ENCODE measurements around the gene APOB. TPM values are rescaled to one million over a fixed set of nuclear protein-coding genes. Genes with fewer than 3 reads are reported as not detected.
A peak's percentile ranks its signal among the peaks of the same experiment; 100 is the strongest.

APOB gene
- total and polyA plus RNA-seq, 2 of the 13 experiments (the other 11 are each of a cell fraction or from before 2014, with no cell fraction given): 1,569 to 2,515 TPM

DNA sequence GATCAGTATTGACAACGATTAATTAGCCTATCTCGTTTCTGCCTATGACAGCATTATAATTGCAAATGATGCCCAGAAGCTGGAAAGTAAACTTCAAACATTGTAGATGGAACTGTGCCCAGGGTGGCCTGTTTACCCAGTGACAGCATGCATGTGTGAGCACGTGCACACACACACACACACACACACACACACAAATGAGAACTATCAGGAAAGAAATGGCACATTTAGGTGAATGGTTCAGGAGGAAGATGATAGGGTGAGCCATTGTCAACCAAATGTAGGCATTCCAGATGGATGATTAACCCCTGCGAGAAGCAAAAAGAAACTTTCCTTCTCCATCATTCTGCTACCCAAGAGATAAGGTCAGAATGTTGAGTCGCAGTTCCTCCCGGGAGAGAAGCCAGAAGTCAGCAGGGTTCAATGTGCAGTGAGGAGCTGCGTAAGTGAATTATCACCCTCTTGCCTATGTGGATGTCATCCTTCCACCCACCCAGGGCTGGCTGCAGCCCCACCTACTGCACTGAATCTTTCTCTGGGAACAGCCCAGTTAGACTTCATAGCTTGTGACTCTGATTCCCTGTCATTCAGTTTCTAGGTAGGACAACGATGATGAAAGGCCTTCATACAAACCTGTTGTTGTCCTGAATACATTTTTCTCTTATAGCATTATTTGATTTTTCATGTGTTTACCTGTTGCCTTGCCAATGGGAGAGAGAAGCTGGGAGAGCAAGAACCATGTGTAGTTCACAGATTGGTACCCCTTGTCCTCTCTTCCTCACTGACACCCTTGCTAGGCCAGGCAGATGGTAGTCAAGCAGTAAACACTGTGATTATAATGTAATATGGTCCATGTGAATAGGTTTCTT, 3.5 kb upstream of the APOB start (continued):
- TF ChIP-seq, protein P1, sequence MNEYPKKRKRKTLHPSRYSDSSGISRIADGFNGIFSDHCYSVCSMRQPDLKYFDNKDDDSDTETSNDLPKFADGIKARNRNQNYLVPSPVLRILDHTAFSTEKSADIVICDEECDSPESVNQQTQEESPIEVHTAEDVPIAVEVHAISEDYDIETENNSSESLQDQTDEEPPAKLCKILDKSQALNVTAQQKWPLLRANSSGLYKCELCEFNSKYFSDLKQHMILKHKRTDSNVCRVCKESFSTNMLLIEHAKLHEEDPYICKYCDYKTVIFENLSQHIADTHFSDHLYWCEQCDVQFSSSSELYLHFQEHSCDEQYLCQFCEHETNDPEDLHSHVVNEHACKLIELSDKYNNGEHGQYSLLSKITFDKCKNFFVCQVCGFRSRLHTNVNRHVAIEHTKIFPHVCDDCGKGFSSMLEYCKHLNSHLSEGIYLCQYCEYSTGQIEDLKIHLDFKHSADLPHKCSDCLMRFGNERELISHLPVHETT (CRISPR knock-in tag; conservative IDR thresholded peaks at IDR 0.05): no peak
- TF ChIP-seq SMAD3 (CRISPR knock-in tag; IDR thresholded peaks at IDR 0.05) (peak; percentile 82; the same call in 1 of the 2 replicates), MAFK (conservative IDR thresholded peaks at IDR 0.05 in 1 of 2, IDR thresholded peaks at IDR 0.05 in 1 of 2; ENCODE audit: low read length in 2 of 2) (peak in 1 of 2 experiments; percentile 28; a peak in 3 of 4 replicates), ZNF329 (CRISPR knock-in tag; IDR thresholded peaks at IDR 0.05; ENCODE audit: low read depth) (no peak), BHLHE40 (IDR thresholded peaks at IDR 0.05; ENCODE audit: low read length) (peak; percentile 100), THAP11 (CRISPR knock-in tag; IDR thresholded peaks at IDR 0.05) (peak; percentile 60; the same call in 1 of the 2 replicates), REPIN1 (CRISPR knock-in tag; IDR thresholded peaks at IDR 0.05; ENCODE audit: borderline replicate concordance, low read depth) (no peak), ZEB1 (IDR thresholded peaks at IDR 0.05; ENCODE audit: insufficient replicate concordance, low read depth) (no peak), ZNF775 (CRISPR knock-in tag; IDR thresholded peaks at IDR 0.05; ENCODE audit: borderline replicate concordance) (no peak)
- TF ChIP-seq, protein P2, sequence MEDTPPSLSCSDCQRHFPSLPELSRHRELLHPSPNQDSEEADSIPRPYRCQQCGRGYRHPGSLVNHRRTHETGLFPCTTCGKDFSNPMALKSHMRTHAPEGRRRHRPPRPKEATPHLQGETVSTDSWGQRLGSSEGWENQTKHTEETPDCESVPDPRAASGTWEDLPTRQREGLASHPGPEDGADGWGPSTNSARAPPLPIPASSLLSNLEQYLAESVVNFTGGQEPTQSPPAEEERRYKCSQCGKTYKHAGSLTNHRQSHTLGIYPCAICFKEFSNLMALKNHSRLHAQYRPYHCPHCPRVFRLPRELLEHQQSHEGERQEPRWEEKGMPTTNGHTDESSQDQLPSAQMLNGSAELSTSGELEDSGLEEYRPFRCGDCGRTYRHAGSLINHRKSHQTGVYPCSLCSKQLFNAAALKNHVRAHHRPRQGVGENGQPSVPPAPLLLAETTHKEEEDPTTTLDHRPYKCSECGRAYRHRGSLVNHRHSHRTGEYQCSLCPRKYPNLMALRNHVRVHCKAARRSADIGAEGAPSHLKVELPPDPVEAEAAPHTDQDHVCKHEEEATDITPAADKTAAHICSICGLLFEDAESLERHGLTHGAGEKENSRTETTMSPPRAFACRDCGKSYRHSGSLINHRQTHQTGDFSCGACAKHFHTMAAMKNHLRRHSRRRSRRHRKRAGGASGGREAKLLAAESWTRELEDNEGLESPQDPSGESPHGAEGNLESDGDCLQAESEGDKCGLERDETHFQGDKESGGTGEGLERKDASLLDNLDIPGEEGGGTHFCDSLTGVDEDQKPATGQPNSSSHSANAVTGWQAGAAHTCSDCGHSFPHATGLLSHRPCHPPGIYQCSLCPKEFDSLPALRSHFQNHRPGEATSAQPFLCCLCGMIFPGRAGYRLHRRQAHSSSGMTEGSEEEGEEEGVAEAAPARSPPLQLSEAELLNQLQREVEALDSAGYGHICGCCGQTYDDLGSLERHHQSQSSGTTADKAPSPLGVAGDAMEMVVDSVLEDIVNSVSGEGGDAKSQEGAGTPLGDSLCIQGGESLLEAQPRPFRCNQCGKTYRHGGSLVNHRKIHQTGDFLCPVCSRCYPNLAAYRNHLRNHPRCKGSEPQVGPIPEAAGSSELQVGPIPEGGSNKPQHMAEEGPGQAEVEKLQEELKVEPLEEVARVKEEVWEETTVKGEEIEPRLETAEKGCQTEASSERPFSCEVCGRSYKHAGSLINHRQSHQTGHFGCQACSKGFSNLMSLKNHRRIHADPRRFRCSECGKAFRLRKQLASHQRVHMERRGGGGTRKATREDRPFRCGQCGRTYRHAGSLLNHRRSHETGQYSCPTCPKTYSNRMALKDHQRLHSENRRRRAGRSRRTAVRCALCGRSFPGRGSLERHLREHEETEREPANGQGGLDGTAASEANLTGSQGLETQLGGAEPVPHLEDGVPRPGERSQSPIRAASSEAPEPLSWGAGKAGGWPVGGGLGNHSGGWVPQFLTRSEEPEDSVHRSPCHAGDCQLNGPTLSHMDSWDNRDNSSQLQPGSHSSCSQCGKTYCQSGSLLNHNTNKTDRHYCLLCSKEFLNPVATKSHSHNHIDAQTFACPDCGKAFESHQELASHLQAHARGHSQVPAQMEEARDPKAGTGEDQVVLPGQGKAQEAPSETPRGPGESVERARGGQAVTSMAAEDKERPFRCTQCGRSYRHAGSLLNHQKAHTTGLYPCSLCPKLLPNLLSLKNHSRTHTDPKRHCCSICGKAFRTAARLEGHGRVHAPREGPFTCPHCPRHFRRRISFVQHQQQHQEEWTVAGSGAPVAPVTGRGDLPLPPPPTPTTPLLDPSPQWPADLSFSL (CRISPR knock-in tag; IDR thresholded peaks at IDR 0.05): peak; percentile 87
- TF ChIP-seq, protein P3, sequence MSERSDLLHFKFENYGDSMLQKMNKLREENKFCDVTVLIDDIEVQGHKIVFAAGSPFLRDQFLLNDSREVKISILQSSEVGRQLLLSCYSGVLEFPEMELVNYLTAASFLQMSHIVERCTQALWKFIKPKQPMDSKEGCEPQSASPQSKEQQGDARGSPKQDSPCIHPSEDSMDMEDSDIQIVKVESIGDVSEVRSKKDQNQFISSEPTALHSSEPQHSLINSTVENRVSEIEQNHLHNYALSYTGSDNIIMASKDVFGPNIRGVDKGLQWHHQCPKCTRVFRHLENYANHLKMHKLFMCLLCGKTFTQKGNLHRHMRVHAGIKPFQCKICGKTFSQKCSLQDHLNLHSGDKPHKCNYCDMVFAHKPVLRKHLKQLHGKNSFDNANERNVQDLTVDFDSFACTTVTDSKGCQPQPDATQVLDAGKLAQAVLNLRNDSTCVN (CRISPR knock-in tag; IDR thresholded peaks at IDR 0.05; ENCODE audit: borderline replicate concordance): no peak
- TF ChIP-seq, protein P4, sequence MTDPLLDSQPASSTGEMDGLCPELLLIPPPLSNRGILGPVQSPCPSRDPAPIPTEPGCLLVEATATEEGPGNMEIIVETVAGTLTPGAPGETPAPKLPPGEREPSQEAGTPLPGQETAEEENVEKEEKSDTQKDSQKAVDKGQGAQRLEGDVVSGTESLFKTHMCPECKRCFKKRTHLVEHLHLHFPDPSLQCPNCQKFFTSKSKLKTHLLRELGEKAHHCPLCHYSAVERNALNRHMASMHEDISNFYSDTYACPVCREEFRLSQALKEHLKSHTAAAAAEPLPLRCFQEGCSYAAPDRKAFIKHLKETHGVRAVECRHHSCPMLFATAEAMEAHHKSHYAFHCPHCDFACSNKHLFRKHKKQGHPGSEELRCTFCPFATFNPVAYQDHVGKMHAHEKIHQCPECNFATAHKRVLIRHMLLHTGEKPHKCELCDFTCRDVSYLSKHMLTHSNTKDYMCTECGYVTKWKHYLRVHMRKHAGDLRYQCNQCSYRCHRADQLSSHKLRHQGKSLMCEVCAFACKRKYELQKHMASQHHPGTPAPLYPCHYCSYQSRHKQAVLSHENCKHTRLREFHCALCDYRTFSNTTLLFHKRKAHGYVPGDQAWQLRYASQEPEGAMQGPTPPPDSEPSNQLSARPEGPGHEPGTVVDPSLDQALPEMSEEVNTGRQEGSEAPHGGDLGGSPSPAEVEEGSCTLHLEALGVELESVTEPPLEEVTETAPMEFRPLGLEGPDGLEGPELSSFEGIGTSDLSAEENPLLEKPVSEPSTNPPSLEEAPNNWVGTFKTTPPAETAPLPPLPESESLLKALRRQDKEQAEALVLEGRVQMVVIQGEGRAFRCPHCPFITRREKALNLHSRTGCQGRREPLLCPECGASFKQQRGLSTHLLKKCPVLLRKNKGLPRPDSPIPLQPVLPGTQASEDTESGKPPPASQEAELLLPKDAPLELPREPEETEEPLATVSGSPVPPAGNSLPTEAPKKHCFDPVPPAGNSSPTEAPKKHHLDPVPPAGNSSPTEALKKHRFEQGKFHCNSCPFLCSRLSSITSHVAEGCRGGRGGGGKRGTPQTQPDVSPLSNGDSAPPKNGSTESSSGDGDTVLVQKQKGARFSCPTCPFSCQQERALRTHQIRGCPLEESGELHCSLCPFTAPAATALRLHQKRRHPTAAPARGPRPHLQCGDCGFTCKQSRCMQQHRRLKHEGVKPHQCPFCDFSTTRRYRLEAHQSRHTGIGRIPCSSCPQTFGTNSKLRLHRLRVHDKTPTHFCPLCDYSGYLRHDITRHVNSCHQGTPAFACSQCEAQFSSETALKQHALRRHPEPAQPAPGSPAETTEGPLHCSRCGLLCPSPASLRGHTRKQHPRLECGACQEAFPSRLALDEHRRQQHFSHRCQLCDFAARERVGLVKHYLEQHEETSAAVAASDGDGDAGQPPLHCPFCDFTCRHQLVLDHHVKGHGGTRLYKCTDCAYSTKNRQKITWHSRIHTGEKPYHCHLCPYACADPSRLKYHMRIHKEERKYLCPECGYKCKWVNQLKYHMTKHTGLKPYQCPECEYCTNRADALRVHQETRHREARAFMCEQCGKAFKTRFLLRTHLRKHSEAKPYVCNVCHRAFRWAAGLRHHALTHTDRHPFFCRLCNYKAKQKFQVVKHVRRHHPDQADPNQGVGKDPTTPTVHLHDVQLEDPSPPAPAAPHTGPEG (CRISPR knock-in tag; IDR thresholded peaks at IDR 0.05): no peak

All from HepG2 (cell line).